ENCODE measurements around the gene C16orf96.

Gene C16orf96

GRCh38 chr16:4510747-4511426 is 45.3 kb upstream of the C16orf96 start:
- no peak for DNase-seq (ENCODE audit: low read depth)
- TF ChIP-seq CTCF (conservative IDR thresholded peaks at IDR 0.05; ENCODE audit: control insufficient read depth, insufficient read depth, low read depth, low read length) = no peak
- no peak overlapping the region for H3K4me3 ChIP-seq (ENCODE audit: control insufficient read depth, low read depth, low read length)

- TF ChIP-seq CTCF (conservative IDR thresholded peaks at IDR 0.05; ENCODE audit: control insufficient read depth, insufficient read depth, low read depth, low read length) = peak; percentile 54
- peak; percentile 31 for DNase-seq (ENCODE audit: low read depth)
- no peak overlapping the region for H3K4me3 ChIP-seq (ENCODE audit: control insufficient read depth, low read depth, low read length)
Measured at GRCh38 chr16:4511441-4512082, 44.6 kb upstream of the C16orf96 start.

GRCh38 chr16:4512473-4512872 is 43.7 kb upstream of the C16orf96 start:
- H3K4me3 ChIP-seq (ENCODE audit: control insufficient read depth, low read depth, low read length) = no peak overlapping the region
- TF ChIP-seq CTCF (conservative IDR thresholded peaks at IDR 0.05; ENCODE audit: control insufficient read depth, insufficient read depth, low read depth, low read length) = no peak
- DNase-seq (ENCODE audit: low read depth) = no peak

- H3K4me3 ChIP-seq (ENCODE audit: control insufficient read depth, low read depth, low read length) = no peak overlapping the region
- no peak for DNase-seq (ENCODE audit: low read depth)
- TF ChIP-seq CTCF (conservative IDR thresholded peaks at IDR 0.05; ENCODE audit: control insufficient read depth, insufficient read depth, low read depth, low read length) = no peak
Measured at GRCh38 chr16:4513086-4513860, 42.9 kb upstream of the C16orf96 start.

GRCh38 chr16:4513881-4514280 is 42.3 kb upstream of the C16orf96 start:
- DNase-seq (ENCODE audit: low read depth) = no peak
- H3K4me3 ChIP-seq (ENCODE audit: control insufficient read depth, low read depth, low read length) = no peak overlapping the region
- no peak for TF ChIP-seq CTCF (conservative IDR thresholded peaks at IDR 0.05; ENCODE audit: control insufficient read depth, insufficient read depth, low read depth, low read length)

- TF ChIP-seq CTCF (conservative IDR thresholded peaks at IDR 0.05; ENCODE audit: control insufficient read depth, insufficient read depth, low read depth, low read length) = no peak
- no peak overlapping the region for H3K4me3 ChIP-seq (ENCODE audit: control insufficient read depth, low read depth, low read length)
Measured at GRCh38 chr16:4514606-4515005, 41.5 kb upstream of the C16orf96 start.

More at GRCh38 chr16:4514606-4515005, 41.5 kb upstream of the C16orf96 start:
- DNase-seq (ENCODE audit: low read depth) = no peak

Data from fibroblast of mammary gland (primary cell).